ENCODE results near the gene ADCY3.
A peak's percentile ranks its signal among the peaks of the same experiment; 100 is the strongest.

Gene ADCY3

DNA sequence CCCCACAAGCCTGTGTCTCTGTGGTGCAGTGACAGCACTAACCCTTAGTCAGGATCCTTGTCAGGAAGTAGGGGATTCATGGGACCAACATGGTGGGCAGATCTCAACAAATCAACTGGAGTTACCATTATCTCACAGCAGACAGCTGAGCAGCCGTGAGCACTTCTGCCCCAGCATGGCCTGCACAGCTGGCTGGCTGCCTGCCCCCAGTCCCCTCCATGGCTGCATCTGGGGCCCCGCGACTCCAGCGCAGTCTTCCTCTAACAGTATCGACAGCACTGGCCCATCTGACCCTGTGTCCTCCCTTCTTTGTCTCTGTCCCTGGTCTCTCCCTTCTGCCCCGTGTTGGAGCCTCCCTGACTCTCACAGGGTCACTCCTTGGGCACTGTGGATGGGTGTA, 4.7 kb upstream of the ADCY3 start:
- no peak for DNase-seq

DNA sequence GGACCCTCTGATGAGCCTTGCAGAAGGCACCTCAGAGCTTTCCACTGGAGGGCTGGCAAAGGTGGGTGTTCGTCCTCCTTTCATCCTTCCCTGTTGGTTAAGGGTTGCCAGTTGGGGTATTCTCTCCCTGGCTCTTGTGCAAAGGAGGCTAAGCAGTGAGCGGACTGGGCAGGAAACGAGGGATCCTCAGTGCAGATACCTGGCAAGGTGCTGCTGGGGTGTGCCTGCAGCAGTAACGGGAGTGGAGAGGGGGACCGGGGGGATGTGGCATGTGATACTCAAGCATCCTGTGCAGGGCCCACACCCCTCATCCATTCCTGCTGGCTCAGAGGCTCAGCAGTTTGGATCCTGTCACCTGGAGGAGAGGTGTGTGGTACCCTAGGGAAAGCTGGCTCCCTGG, 4.2 kb upstream of the ADCY3 start:
- no peak for DNase-seq

DNA sequence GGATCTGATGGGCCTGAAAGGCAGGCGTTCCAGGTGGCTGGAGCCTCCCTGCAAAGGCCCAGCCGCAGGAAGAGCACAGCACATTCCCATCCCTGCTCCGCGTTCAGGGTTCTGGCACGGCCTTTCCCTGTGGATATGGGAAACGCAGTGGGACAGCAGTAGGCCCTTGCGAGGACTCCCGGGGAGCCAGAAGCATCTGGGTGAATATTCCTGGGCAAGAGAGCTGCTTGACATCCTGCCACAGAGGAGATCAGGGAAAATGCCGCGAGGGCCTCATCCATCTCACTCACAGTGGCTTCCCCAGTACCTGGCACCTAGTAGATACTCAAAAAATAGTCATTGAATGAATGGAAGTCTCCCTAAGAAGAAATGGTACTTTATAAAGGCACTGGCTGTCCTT, 3.1 kb upstream of the ADCY3 start:
- no peak for DNase-seq

DNA sequence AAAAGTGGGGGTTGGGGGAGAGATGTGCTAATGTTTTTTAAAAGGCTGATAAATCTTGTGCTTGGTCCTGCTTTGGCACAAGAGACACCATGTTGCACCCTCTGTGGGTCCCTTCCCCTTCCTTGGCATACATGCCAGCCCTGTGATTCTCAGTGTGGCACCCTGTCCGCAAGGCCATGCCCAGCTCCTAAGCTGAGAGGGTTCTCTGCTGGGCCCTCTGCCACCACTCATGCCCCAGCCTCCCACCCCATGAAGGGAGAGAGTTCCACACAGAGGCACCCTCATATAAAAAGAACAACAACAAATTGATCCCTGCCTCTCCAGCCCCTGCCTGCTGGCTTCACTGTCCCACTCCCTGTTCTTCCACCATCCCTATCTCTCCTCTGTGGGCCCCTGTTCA, 2.5 kb upstream of the ADCY3 start:
- DNase-seq, result no peak

DNA sequence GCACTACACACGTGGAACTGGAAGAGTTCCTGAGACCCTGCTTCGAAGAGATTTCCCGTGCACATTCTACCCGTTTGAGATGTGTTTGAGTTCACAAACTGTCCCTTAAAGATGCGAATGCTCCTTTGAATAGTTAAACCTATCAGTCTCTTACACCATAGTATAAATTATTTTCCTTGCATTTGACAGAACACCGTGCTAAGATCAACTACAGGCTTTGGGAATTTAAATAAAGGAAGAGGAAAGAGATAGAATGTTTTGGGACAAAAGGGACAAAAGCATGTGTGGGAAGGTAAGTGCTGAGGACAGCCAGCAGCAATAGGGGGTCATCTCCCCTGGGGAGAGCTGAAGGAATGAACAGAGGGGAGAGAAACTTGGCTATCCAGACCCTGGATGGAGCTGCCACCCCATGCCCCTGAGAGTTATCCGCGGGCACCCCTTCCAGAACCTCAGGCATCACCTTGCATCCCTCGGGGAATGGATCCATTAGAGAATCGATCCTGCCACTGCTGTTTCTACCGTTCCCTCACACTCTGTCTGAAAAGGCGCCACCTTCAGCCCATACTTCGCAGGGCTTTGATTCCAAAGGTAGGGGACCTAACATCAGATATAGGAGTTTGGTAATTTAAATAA, 888 bp upstream of the ADCY3 start:
- peak in 1 of 2 experiments; percentile 34 for DNase-seq

DNA sequence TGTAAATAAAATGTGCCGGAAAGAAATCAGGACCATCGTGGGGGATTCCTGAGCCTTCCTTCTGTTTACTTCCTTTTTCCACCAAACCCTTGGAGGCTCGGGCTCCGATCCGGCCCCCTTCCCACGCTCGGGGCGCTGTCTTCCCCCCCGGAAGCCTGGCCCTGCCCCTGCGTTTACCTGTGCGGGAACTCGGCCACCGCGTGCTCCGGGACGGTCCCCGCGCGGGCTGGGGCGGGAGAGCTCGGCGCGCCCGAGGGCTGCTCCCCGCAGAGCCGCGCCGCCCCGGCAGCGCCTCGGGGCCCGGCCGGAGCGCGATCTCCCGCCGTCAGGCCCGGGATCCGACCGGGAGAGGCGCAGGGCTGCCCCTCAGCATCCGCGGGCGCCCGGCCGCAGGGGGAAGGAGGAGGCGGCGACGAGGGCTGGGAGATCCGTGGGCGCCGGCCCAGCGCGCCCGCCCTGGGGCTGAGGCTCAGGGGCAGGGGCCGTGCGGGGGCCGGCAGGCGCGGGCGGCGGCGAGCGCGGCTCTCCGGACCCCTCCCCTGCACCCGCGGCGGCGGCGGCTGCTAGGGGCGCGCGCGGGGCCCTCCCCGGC, 435 bp downstream of the ADCY3 start:
- DNase-seq, result no peak

DNA sequence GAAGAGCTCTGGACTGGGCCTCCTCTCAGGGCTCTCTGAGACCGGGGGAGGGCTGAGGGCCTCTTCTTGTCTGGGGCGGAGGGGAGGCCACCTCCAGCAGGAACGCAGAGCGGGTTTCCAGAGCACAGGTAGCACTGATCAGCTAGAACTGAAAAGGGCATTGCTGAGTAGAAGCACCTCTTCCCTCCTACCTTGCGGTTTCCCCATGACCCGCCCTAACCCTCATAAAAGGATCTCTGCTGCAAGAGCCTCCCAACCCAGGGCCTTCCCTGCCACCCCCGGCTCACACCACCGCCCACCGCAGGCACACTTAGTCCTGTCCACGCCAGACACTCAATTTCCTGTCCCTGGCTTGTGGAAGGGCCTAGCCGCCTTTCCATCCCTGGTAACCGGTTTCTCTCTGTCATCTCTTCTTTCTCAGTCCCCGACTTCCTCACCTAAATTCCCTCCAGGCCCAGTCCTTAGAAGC, 966 bp downstream of the ADCY3 start:
- no peak for DNase-seq

DNA sequence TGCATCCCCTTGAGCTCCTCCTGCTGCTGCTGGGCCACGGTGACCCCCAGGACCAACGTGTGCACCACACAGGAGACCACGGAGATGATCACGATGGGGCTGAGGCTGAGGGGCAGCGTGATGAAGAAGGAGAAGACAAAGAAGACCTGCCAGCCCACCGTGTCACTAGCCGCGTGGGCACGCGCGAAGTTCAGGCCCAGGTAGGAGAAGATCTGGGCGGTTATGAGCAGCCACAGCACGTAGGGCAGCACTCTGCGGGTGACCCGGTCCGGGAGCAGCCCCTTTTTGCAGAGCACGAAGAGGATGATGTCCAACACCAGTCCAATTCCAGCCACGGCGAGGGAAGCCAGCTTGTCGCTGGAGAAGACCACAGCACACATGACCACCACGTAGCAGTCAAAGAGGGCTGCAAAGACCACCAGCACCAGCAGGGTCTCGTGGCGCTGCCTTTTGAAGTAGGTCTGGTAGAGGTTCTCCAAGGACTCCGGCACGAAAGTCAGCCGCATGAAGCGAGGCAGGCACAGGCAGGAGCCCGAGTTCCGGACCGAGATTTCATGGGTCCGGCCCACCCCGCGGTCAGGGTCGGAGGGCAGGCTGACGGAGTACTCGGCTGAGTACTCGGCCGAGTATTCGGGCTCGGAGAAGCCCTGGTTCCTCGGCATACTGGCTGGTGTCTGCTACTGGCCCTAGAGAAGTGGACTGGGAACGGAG, 1.6 kb downstream of the ADCY3 start:
- no peak for DNase-seq

DNA sequence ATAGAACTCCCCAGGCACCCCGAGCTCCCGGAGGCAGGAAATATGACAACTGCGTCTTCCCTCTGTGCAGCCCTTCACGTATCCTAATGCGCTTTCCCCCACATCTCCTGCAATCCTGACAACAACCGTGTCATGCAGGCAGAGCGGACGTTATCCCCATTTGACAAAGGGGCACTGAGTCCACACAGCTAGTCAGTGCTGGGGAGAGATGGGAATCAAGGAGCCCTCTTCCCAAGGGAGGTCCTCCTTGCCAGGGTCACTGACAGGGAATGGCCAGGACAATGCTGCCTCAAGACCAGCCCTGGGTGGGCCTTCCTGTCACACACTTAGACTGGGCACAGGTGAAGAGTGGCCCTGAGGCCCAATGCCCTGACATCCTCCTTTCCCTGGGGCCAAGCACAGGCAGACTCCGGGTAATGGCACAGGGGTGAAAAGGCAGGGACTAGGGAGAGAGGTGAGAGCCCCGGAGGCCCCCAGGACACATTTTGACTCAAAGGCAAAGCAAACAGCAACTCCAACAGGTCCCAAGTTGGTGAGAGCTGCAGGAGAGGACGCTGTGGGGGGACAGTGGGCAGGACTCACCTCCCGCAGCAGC, 2.2 kb downstream of the ADCY3 start:
- DNase-seq, result no peak

DNA sequence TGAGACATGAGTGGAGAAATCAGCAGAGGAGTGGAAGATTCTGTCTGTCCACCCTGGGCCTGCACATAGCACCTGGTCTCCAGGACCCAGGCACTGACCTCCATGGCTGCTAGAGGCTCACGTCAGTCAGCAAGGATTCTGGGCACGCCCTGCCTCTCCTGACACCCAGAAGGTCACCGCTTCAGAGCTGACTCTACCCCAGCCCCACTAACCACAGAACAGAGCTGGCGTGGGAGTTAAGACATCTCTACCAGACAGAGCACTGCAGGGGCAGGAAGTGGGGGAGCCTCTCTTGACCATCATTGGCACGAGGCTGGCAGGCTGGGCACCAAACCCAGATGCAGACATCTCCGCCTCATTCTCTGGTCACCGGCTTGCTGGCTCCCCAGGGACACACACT, 3.0 kb downstream of the ADCY3 start:
- no peak for DNase-seq

DNA sequence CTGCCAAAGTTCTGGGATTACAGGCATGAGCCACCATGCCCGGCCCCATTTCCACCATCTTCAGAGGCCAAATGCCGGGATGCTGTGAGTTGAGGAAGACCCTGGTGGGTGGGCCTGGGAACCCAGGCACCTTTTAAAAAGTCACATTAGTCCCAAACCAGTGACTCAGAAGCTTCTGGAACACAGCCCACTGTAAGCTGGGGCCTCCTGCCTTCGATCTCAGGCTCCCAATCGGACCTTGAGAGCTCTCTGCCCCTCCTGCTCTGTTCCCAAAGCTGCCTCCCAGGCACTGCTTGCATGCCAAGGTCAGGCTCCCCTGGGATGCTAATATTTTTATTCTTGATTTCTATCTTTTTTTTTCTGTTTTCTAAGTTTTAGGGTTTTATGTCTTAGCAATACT, 4.2 kb downstream of the ADCY3 start:
- DNase-seq, result no peak

DNA sequence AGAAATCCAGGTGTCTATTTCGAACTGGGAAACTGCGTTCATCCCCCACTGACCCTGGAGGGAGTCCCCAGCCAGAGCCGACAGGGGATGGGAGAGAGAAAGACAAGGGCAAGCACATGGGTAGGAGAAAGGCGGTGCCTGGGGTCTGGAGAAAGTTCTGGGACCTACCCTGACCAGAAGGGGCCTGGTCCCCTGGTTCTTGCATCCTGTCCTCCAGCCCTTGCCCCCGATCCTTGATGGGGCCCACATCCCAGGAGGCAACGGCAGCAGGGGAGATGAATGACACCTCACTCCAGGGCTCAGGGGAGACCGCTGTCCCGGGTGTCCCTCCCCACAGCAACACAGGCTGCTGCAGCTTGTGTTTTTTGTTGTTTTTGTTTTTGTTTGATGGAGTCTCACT, 4.9 kb downstream of the ADCY3 start:
- DNase-seq, result no peak

DNA sequence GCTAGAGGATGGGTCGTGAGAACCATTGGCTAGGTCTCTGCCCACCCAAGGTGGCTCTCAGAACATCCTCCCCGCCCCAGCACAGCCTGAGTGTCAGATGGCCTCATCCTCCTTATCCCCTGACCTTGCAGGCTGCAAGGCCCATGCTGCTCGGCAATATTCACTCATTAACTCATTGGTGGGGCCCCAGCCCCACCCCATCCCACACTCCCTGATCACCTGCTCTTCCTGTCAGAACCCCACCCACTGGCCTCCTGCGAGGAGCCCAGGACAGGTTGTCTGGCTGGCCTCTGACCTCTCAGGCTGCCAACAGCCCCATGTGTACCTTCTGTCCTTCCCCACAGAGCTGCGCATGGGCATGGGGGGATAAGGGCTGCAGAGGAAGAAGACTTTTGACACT, 5.3 kb downstream of the ADCY3 start:
- DNase-seq, result no peak

DNA sequence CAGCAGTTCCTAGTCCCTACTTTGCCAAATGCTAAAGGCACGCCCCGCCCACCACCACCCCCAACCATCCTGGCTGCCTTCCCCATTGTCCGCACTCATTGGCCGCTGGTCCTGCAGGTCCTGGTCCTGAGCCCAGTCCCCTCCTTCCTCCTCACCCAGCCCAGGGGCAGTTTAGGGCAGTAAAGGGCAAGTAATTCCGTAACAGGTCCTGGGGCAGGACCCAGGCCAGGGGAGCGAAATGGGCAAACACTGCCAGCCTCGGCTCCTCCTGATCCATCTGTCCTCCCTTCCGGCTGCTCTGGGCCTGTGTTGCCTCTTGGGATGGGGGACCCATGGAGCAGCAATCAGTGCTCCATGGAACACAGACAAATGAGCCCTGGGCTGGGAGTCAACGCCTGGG, 6.1 kb downstream of the ADCY3 start:
- DNase-seq, result no peak

DNA sequence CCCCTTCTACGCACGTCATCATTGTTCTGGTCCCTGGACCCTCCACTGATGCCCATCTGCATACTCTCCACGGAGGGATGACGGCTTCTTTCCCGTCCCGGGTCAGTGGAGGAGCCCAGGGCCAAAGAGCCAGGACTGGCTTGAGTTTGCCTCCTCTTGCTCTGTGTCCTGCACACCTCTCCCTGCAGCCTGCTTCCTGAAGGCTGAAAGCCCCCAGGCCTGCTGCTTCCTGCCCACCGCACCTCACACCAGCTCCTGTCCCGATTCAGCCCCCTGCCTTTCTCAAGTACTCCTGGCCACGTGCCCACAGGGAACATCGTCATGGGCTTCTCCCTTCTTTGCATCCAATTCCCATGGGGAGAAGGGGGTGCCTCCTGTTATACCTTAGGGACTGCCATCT, 7.1 kb downstream of the ADCY3 start:
- DNase-seq, result no peak

DNA sequence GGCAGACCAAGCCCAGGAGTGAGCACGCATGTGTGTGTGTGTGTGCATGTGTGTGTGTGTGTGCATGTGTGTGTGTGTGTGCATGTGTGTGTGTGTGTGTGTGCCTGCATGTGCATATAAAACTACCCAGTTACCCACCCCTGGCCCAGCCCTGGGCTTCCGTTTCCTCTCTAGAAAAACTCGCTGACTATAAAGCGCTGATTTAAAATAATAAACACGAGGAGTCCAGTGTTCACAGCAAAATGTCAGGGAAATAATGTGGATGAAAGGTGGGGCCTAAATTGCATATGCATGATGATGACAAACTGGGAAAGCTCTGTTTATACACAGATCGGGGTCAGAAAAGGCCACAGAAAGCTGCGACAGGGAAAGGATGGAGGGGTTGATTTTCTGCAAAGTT, 7.5 kb downstream of the ADCY3 start:
- no peak for DNase-seq

DNA sequence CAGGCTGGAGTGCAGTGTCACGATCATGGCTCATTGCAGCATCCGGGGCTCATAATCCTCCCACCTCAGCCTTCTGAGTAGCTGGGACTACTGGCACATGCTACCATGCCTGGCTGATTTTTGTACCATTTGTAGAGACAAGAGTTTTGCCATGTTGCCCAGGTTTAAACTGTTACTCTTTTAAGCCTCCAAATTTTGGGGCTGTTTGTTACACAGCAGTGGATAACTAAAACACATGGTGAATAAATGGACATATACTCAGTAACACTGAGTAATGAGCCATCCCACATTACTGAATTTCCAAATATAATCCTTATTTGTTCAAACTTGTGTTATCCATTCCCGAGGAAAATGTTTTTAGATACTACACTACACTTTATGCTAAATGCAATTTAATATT, 9.8 kb downstream of the ADCY3 start:
- no peak for DNase-seq

DNA sequence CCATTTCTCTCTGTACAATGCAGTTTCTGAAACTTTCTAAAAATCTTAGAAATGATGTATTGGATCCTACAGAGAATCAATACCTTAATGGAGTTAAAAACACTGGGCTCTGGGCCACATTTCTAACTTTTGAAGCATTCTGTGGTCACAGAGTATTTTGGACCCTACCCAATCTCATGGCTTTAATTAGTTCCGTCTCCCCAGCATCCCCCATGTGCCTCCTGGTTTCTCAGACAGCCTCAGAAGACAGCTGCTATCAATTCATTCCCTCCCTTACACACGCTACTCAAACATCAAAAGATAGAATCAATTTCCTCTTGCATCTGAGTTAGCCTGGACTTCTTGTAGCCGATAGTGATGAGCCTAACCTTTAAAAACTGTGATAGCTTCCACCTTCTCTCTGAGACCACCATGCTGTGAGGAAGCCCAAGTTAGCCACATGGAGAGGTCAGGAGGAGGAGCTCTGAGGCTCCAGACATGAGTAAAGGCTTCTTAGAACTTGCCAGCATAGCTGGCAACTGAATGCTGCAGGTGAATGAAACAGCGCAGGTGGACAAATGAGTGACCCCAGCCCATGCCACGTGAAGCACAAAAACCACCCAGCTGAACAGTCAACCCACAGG, 10.4 kb downstream of the ADCY3 start:
- no peak for DNase-seq

DNA sequence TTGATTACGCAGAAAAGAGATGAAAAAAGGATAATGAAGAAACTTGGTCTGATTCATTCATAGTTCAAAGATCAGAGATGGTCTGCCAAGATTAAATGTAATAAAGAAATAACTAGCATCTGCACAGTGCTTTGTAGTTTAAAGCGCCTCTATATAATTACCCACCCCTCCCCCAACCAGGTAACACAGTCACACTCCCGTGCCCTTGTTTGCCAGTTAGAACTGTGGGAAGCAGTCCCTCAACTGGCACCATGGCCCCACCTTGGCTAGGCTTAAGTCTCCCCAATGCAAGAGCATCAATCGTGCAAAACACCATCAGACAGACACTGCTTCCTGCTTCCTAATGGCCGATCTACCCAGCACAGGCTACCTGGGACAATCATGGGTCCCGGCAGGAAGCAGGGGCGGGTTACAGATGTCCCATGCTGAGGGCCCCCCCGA, 11.6 kb downstream of the ADCY3 start:
- no peak for DNase-seq

DNA sequence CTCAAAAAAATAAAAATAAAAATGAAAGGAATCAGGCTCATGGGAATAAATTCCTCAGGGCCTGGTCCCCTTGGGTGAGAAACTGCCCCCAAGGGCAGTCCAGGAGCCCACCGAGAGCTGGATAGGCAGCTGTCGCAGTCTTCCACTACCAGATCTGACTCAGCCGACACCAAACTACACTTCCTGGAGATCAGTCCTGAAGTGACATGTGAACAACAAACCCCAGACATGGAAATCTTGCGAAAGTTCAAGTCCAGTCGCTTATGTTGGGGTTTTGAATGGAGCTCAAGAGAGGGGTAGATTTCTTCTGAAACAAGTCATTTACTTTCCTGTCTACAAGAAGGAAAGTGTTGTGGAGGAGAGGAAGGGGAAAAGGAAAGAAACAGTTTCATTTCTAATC, 12.9 kb downstream of the ADCY3 start:
- no peak for DNase-seq

DNA sequence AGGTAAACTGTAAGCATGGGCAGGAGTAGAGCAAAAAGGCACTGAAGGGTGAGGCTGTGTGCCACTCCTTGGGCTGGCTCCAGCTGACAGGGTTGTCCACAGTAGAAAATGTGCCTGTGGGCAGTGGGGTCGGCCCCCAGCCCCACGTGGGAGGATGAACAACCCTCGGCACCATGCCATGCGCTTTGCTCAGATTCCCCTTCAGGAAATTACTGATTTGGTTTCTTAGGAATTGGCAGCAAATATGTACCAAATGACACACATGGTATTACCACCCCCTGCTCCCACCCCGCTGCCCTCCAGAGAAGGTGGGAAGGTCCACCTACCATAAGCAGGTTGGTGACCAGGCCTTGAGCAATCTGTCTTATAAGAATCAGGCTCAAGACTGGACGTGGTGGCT, 13.6 kb downstream of the ADCY3 start:
- no peak for DNase-seq

DNA sequence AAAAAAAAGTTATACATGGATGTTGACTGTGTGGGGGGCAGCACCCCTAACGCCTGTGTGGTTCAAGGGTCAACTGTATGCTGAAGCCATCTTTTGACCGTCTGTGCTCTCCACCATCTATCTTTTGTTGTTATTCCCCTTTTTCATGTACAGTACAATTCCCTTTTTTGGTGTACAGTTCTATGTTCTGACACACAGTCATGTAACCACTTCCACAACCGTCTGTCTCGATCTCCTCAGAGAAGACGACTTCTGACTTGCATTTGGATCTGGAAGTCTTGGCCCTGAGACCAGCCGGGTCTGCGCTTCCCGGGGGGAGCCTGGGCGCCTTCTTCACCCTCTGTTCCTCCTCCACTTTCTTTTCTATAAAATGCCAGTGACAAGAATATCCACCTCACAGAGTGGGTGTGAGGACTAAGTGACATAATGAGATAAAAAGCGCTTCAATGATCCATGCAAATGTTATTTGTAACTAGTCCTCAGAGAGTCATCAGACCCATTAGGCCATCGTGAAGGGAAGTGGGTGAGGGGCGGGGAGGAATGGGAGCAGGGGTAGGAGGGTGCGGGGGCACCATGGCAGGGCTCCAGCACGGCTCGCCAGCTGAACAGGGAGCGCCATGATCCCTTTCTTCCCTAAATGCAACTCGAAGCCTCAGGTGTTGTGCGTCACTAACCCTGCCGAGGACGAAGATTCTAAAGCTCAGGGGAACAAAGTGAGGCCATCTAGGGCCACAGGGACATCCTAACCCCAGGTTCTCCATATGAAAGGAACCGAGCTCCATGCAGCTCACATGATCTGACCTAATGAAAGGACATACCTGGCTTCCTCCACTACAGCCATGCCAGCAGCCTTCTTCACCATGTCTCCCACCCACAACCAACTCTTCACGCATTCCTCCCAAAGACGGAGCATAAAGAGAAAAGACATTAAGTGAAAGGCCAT, 16.6 kb downstream of the ADCY3 start:
- DNase-seq, result no peak

Data from SW 1271 (cell line).